ENCODE data around the gene EIF4E2. TPM values are rescaled to one million over a fixed set of nuclear protein-coding genes. Genes with fewer than 3 reads are reported as not detected.

Gene EIF4E2
- total and polyA plus RNA-seq, 2 of the 13 experiments (the other 11 are each of a cell fraction or from before 2014, with no cell fraction given): 25.0 to 101 TPM

- TF ChIP-seq SRSF4 (IDR thresholded peaks at IDR 0.05; ENCODE audit: low read depth, low read length, poor library complexity, severe bottlenecking) (no peak), ZFP36L1 (CRISPR knock-in tag; IDR thresholded peaks at IDR 0.05) (0 out of 2 replicates have a peak, but pooled peaks have one; percentile 26), ZFYVE20 (CRISPR knock-in tag; IDR thresholded peaks at IDR 0.05; ENCODE audit: borderline replicate concordance, low read depth) (no peak), ZNF576 (CRISPR knock-in tag; IDR thresholded peaks at IDR 0.05) (no peak), KDM2A (CRISPR knock-in tag; IDR thresholded peaks at IDR 0.05; ENCODE audit: borderline replicate concordance, low read depth) (peak; percentile 84), ZNF503 (CRISPR knock-in tag; IDR thresholded peaks at IDR 0.05) (no peak), TEAD3 (CRISPR knock-in tag; optimal IDR thresholded peaks at IDR 0.05; ENCODE audit: borderline replicate concordance) (no peak), PRMT3 (CRISPR knock-in tag; IDR thresholded peaks at IDR 0.05; ENCODE audit: borderline replicate concordance, low read depth) (no peak), ZNF839 (CRISPR knock-in tag; IDR thresholded peaks at IDR 0.05; ENCODE audit: borderline replicate concordance) (0 out of 2 replicates have a peak, but pooled peaks have one; percentile 10), SP4 (CRISPR knock-in tag; IDR thresholded peaks at IDR 0.05) (peak; percentile 5; the same call in 1 of the 2 replicates), BCL6 (CRISPR knock-in tag; IDR thresholded peaks at IDR 0.05) (peak; percentile 29; the same call in 1 of the 2 replicates), ZNF282 (IDR thresholded peaks at IDR 0.05; ENCODE audit: partially characterized antibody) (no peak), ZBTB42 (CRISPR knock-in tag; IDR thresholded peaks at IDR 0.05) (no peak), MYC (CRISPR knock-in tag; IDR thresholded peaks at IDR 0.05; ENCODE audit: borderline replicate concordance) (peak; percentile 23; the same call in 1 of the 2 replicates), IRX3 (CRISPR knock-in tag; IDR thresholded peaks at IDR 0.05; ENCODE audit: borderline replicate concordance, low read depth) (no peak), KDM1A (CRISPR knock-in tag; IDR thresholded peaks at IDR 0.05) (no peak), ZNF292 (CRISPR knock-in tag; IDR thresholded peaks at IDR 0.05; ENCODE audit: borderline replicate concordance, low read depth) (no peak), RNF2 (conservative IDR thresholded peaks at IDR 0.05; ENCODE audit: low read depth) (0 out of 2 replicates have a peak, but pooled peaks have one; percentile 35)
- TF ChIP-seq, protein P1, sequence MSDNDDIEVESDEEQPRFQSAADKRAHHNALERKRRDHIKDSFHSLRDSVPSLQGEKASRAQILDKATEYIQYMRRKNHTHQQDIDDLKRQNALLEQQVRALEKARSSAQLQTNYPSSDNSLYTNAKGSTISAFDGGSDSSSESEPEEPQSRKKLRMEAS (IDR thresholded peaks at IDR 0.05): no peak; the same call in 1 of the 2 replicates
- TF ChIP-seq, protein P2, sequence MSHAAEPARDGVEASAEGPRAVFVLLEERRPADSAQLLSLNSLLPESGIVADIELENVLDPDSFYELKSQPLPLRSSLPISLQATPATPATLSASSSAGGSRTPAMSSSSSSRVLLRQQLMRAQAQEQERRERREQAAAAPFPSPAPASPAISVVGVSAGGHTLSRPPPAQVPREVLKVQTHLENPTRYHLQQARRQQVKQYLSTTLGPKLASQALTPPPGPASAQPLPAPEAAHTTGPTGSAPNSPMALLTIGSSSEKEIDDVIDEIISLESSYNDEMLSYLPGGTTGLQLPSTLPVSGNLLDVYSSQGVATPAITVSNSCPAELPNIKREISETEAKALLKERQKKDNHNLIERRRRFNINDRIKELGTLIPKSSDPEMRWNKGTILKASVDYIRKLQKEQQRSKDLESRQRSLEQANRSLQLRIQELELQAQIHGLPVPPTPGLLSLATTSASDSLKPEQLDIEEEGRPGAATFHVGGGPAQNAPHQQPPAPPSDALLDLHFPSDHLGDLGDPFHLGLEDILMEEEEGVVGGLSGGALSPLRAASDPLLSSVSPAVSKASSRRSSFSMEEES (CRISPR knock-in tag; IDR thresholded peaks at IDR 0.05): no peak
- TF ChIP-seq, protein P3, sequence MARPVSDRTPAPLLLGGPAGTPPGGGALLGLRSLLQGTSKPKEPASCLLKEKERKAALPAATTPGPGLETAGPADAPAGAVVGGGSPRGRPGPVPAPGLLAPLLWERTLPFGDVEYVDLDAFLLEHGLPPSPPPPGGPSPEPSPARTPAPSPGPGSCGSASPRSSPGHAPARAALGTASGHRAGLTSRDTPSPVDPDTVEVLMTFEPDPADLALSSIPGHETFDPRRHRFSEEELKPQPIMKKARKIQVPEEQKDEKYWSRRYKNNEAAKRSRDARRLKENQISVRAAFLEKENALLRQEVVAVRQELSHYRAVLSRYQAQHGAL (CRISPR knock-in tag; IDR thresholded peaks at IDR 0.05; ENCODE audit: not compliant biosample characterization): no peak
- TF ChIP-seq, protein P4, sequence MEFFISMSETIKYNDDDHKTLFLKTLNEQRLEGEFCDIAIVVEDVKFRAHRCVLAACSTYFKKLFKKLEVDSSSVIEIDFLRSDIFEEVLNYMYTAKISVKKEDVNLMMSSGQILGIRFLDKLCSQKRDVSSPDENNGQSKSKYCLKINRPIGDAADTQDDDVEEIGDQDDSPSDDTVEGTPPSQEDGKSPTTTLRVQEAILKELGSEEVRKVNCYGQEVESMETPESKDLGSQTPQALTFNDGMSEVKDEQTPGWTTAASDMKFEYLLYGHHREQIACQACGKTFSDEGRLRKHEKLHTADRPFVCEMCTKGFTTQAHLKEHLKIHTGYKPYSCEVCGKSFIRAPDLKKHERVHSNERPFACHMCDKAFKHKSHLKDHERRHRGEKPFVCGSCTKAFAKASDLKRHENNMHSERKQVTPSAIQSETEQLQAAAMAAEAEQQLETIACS (CRISPR knock-in tag; IDR thresholded peaks at IDR 0.05): no peak
Measured at GRCh38 chr2:232523682-232524597, 26.5 kb upstream of the EIF4E2 start (continued).

Data from HepG2 (cell line).